Measurements from ENCODE around the gene SSTR3.
A peak's percentile ranks its signal among the peaks of the same experiment; 100 is the strongest.

SSTR3 gene

GRCh38 chr22:37240941-37241320 lies 28.7 kb upstream of the SSTR3 start:
- H3K27ac ChIP-seq (replicated peaks) = peak overlapping the region; percentile 92
- DNase-seq (ENCODE audit: low read depth in 1 of 2, low spot score in 1 of 2) = no peak
- TF ChIP-seq, protein P1, sequence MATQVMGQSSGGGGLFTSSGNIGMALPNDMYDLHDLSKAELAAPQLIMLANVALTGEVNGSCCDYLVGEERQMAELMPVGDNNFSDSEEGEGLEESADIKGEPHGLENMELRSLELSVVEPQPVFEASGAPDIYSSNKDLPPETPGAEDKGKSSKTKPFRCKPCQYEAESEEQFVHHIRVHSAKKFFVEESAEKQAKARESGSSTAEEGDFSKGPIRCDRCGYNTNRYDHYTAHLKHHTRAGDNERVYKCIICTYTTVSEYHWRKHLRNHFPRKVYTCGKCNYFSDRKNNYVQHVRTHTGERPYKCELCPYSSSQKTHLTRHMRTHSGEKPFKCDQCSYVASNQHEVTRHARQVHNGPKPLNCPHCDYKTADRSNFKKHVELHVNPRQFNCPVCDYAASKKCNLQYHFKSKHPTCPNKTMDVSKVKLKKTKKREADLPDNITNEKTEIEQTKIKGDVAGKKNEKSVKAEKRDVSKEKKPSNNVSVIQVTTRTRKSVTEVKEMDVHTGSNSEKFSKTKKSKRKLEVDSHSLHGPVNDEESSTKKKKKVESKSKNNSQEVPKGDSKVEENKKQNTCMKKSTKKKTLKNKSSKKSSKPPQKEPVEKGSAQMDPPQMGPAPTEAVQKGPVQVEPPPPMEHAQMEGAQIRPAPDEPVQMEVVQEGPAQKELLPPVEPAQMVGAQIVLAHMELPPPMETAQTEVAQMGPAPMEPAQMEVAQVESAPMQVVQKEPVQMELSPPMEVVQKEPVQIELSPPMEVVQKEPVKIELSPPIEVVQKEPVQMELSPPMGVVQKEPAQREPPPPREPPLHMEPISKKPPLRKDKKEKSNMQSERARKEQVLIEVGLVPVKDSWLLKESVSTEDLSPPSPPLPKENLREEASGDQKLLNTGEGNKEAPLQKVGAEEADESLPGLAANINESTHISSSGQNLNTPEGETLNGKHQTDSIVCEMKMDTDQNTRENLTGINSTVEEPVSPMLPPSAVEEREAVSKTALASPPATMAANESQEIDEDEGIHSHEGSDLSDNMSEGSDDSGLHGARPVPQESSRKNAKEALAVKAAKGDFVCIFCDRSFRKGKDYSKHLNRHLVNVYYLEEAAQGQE (IDR thresholded peaks at IDR 0.05; ENCODE audit: insufficient replicate concordance, low read depth) = no peak
- TF ChIP-seq, protein P2, sequence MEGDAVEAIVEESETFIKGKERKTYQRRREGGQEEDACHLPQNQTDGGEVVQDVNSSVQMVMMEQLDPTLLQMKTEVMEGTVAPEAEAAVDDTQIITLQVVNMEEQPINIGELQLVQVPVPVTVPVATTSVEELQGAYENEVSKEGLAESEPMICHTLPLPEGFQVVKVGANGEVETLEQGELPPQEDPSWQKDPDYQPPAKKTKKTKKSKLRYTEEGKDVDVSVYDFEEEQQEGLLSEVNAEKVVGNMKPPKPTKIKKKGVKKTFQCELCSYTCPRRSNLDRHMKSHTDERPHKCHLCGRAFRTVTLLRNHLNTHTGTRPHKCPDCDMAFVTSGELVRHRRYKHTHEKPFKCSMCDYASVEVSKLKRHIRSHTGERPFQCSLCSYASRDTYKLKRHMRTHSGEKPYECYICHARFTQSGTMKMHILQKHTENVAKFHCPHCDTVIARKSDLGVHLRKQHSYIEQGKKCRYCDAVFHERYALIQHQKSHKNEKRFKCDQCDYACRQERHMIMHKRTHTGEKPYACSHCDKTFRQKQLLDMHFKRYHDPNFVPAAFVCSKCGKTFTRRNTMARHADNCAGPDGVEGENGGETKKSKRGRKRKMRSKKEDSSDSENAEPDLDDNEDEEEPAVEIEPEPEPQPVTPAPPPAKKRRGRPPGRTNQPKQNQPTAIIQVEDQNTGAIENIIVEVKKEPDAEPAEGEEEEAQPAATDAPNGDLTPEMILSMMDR (IDR thresholded peaks at IDR 0.05; ENCODE audit: insufficient read depth, low read length) = no peak
- no peak for TF ChIP-seq POLR2AphosphoS5 (IDR thresholded peaks at IDR 0.05; ENCODE audit: low read depth)
- no peak for TF ChIP-seq SPI1 (IDR thresholded peaks at IDR 0.05; ENCODE audit: borderline replicate concordance, low read depth)
- TF ChIP-seq GABPA (IDR thresholded peaks at IDR 0.05; ENCODE audit: low read depth) = no peak
- H3K27me3 ChIP-seq (ENCODE audit: insufficient read depth, poor library complexity, severe bottlenecking) = no peaks in the 10 kb centered on the region
- H3K4me3 ChIP-seq (replicated peaks; ENCODE audit: insufficient read depth, low read length) = peak overlapping the region; percentile 93

DNA sequence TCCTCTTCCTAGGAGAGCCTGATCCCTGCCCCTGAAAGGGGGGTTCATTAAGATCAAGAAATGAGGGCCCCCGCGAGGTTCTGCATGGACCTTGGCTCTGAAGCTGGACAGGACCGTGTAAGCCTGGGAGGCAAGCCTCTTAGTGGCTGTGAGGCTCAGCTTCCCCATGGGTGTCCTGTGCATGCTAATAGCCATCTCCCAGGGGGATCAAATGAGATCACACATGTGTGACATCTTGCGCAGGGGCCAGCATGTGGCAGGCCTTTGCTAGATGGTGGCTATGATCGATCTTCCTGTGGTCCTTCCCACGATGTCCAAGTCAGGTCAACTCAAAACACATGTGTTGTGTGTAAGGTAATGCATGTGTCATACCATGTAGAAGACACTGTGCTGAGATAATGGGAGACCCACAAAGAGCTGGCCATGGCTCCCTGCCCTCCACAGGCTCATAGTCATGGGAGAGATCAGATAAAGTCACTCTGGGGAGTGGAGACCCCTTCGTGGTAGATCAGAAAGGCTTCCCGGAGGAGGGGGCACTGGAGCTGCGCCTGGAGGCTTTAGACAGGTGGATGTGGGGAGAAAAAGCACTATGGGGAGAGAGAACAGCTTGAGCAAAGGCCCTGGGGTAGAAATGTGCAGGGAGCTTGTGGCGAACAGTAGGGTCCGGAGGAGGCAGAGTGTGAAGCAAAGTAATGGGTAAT lies 28.1 kb upstream of the SSTR3 start:
- Histone ChIP-seq H3K27me3 (ENCODE audit: insufficient read depth, poor library complexity, severe bottlenecking) (no peaks in the 10 kb centered on the region), H3K4me3 (replicated peaks; ENCODE audit: insufficient read depth, low read length) (no peak overlapping the region), H3K27ac (replicated peaks) (no peak overlapping the region; the same call in none of the 2 replicates)
- no peak for DNase-seq (ENCODE audit: low read depth in 1 of 2, low spot score in 1 of 2)
- TF ChIP-seq POLR2AphosphoS5 (IDR thresholded peaks at IDR 0.05; ENCODE audit: low read depth) (no peak), GABPA (IDR thresholded peaks at IDR 0.05; ENCODE audit: low read depth) (no peak), SPI1 (IDR thresholded peaks at IDR 0.05; ENCODE audit: borderline replicate concordance, low read depth) (no peak)
- TF ChIP-seq, protein P2 (IDR thresholded peaks at IDR 0.05; ENCODE audit: insufficient read depth, low read length) = no peak
- TF ChIP-seq, protein P1 (IDR thresholded peaks at IDR 0.05; ENCODE audit: insufficient replicate concordance, low read depth) = no peak

DNA sequence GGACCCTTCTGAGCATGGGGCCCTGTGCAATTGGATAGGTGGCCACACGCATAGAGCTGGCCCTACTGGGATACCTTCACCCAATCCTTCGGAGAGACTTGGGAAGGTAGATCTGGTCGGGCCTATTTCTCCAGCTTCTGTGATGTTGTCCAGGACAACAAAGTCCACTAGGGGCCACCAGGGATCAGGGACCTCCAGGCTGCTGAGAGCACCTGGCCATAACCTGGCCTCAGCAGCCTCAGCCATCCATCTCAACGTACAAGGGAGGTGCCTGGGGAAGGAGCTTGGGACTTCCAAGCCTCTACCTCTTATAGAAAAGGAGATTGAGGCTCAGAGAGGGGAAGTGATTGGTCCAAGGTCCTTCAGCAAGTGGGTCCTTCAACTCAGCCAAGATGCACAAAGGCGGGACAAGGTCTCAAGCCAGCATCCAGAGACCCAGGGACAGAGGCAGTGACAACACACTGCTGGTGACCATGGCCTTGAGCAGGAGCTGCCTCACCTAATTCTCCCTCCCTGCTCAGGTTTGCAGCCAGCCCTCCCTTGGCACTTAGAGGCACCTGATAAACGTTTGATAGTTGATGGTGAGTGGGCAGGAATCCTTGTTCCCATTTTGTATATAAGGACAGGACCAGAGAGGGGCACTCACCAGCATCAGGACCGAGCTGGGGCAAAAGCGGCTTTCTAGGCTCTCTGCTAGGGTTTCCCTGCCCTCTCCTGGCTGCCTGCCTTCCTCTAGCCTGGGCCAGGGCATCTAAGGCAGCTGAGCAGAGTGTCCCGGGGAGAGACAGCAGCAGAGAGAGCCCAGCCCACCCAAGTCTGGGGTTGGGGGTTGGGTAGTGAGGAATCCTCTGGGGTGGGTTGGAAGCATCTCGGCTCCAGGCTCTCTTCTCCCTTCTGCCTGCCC lies 27.3 kb upstream of the SSTR3 start:
- no peak overlapping the region for H3K4me3 ChIP-seq (replicated peaks; ENCODE audit: insufficient read depth, low read length)
- H3K27me3 ChIP-seq (ENCODE audit: insufficient read depth, poor library complexity, severe bottlenecking) = no peaks in the 10 kb centered on the region
- no peak for TF ChIP-seq POLR2AphosphoS5 (IDR thresholded peaks at IDR 0.05; ENCODE audit: low read depth)
- TF ChIP-seq, protein P1 (IDR thresholded peaks at IDR 0.05; ENCODE audit: insufficient replicate concordance, low read depth) = no peak
- TF ChIP-seq, protein P2 (IDR thresholded peaks at IDR 0.05; ENCODE audit: insufficient read depth, low read length) = no peak
- no peak for TF ChIP-seq GABPA (IDR thresholded peaks at IDR 0.05; ENCODE audit: low read depth)
- TF ChIP-seq SPI1 (IDR thresholded peaks at IDR 0.05; ENCODE audit: borderline replicate concordance, low read depth) = no peak
- no peak overlapping the region; the same call in 1 of the 2 replicates for H3K27ac ChIP-seq (replicated peaks)
- DNase-seq (ENCODE audit: low read depth in 1 of 2, low spot score in 1 of 2) = no peak

All from HL-60 (cell line).